GM19193 (cell line): ENCODE results near the gene CNTN6.

Experiments used
- POLR2A ChIP-seq: IDR thresholded peaks from 4 replicates; pipeline ENCODE4 v1.6.1; 2011; ENCODE audit not compliant: insufficient read depth, insufficient read length; ENCODE audit errors: extremely low read depth

Gene CNTN6

DNA sequence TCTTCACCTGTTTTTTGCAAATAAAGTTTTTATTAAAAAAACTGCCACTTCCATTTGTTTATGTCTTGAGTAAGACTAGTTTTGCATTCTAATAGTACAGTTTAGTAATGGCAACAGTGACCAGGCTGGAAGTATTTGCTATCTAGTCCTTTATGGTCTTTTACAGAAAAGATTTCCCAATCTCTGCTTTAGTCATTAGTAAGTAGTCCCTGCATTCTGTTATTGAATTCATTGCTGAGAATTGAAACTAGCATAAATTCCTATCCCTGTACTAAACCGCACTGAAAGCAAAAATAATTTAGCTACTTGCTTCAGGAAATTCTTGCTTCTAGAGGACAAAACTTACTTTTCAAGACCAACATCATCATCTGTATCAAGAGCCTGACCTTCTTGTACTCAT is 46.2 kb downstream of the CNTN6 start:
- TF ChIP-seq POLR2A, result no peak

- no peak for TF ChIP-seq POLR2A
Observed at GRCh38 chr3:1147326-1147725, 54.5 kb downstream of the CNTN6 start.

DNA sequence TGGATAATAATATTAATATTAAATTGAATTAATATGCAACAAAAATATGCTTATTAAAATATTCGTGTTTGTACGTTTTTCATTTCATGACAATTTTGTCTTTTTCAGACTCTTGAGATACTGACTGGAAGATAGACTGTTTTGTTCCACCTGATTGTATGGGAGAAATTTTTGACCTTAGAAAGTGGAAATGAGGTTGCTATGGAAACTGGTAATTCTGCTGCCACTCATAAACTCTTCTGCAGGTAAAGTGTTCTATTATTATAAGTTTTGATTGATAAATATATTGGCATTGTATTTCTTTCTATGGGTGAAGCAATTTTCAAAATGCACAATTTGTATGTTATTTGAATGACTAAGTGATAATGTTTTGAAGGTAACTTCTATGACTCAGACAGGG is 55.0 kb downstream of the CNTN6 start:
- TF ChIP-seq POLR2A, result no peak

GRCh38 chr3:1164101-1164500 is 71.3 kb downstream of the CNTN6 start:
- TF ChIP-seq POLR2A, result no peak

- TF ChIP-seq POLR2A, result no peak
Observed at GRCh38 chr3:1171320-1171719, 78.5 kb downstream of the CNTN6 start.

DNA sequence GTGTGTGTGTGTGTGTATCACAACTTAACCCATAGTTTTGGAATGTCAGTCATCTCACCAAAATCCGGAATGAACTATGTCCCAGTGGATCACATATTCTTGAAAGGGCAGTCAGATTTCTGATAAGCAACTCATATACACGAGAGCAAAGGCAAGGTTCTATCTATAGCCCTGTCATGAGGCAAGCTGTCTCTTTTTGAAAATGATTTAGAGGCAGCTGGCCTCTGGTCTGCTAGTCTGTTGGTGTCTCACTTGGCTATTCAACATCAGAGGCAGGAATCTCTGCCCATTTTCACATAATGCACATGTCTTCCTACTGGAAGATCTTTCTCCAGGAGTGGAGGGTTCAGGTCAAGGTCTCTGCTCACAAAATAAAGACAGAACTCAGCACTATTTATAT is 79.8 kb downstream of the CNTN6 start:
- TF ChIP-seq POLR2A, result no peak

DNA sequence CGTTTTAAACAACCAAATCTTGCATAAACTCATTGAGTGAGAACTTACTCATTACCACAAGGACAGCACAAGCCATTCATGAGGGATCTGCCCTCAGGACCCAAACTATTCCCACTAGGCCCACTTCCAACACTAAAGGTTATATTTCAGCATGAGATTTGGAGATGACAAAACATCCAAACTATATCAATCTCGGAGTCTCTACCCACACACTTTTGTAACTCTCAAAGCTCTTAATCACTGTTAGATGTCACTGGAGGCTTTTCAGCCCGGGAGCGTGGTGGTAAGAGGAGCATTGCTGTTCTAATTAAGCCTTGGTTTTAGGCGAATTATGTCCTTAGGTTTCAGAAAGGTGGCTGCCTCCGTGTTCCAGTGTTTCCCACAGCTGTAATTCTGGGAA is 86.3 kb downstream of the CNTN6 start:
- no peak for TF ChIP-seq POLR2A

DNA sequence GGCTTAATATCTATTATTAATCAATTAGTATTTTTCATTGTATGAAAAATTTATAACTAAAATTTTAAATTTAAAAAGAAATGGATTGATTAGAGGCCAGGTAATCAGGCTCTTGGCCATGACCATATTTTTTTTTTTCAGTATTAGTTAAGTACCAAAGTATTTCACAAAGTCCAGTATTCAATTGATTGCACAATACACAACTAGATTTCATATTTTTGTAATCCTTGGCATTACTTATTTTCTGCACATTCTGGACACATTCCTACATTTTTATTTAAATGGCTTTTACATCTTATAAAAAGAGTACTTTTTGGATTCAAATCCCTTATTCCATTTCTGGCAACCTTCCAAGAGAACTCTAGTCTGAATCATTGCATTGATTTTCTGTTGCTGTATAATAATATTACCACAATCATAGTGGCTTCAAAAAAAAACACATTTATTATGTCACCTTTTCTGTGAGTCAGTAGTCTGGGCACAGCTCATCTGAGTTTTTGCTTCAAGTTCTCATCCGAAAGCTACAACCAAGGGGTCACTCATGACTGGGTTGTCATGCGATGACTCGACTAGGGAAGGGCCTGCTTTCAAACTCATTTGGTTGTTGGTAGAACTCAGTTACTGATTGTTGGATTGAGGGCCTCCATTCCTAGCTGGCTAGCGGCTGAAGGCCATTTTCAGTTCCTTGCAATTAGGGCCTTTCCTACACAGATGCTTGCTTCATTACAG is 90.7 kb downstream of the CNTN6 start:
- TF ChIP-seq POLR2A, result no peak

DNA sequence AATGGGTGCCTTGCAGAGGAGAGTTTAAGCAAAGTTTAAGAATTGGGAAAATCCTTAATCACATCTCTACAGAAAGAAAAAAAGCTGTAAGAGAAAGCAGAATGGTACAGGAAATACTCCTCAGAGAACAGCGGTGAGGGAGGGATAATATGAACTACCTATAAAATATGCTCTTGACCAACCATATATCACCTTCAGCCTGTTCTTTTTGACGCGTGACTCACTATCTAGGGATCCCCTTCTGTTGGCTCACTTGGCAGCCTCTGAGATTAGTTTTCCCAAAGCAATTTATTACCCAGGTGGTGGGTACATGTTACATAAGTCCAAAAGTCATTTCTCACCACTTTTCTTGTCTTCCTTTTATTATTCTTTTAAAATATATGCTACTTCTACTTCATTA is 97.7 kb downstream of the CNTN6 start:
- no peak for TF ChIP-seq POLR2A

GRCh38 chr3:1191026-1191425 is 98.2 kb downstream of the CNTN6 start:
- no peak for TF ChIP-seq POLR2A

DNA sequence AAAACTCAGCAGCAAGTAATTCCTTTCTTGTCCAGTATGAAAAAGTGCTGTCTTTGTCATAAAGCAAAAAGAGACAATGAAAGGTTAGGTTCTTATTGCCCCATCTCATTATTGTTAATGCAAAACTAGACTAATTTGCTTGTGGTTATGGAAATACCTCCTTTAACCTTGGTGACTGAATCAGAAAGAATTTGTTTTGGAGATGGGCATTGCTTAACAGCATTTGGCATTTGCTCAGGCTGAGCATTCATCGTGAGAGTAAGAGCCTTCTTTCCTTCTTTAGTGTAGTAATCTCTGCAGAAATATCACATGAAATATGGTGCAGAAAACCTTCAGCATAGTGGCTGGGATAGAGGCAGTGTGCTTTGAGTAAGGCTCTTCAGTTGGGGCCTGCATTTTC is 103.1 kb downstream of the CNTN6 start:
- no peak for TF ChIP-seq POLR2A

DNA sequence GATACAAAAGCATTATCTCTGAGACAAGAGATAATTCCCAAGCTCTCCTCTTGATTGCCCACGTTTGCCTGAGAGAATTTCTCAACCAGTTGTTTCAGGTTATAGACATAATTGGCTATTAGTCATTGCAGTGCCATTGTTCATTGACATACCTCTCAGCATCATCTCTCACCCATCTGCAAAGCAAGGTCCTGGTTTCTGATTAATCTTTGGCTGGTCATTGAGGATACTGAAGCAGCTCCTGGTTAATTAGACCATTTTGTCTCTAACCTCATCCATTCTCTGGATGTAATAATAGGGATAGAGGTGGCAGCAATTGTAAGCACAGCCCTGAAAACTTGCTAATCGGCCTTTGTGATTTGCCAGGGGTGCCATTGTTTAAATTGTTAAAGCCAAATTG is 104.2 kb downstream of the CNTN6 start:
- no peak for TF ChIP-seq POLR2A

GRCh38 chr3:1200371-1200770 is 107.5 kb downstream of the CNTN6 start:
- TF ChIP-seq POLR2A, result no peak

DNA sequence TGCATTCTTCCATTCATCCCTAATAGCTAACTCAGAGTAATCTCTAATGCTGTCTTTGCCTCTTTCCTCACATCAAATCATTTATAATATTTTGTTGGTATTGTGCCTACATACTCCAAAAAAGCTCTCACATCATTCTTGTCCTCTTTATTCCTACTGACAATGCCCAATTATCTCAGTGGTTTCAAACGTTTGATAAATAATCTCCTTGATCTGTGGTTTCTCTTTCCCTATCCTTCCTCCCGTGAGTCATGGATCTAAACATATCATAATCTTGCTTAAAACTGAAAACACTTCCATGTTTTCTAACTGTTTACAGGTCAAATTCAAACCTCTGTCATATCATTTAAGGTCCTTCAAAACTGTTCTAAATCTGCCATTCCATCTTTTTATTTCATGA is 115.1 kb downstream of the CNTN6 start:
- no peak for TF ChIP-seq POLR2A

GRCh38 chr3:1214933-1215332 is 122.1 kb downstream of the CNTN6 start:
- no peak for TF ChIP-seq POLR2A

- no peak for TF ChIP-seq POLR2A
Observed at GRCh38 chr3:1216856-1217255, 124.0 kb downstream of the CNTN6 start.

- TF ChIP-seq POLR2A, result no peak
Observed at GRCh38 chr3:1227111-1227510, 134.3 kb downstream of the CNTN6 start.

DNA sequence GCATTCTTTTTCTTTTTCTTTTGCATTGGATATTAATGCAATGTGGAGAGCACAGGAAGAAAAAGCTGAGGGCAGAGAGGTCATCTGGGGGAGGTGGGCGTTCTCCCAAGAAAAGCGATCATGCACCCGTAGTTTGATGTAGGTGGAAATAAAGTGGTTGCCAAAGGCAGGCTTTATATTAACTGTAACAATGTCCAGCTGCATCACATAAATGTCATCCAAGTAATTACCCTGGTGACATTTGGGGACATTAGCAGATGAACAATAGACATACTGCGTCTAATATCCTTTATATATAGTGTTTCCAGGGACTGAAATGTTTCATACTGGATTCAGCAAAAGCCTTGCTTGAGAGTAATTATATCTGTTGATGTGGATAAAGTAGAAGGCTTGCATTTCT is 135.5 kb downstream of the CNTN6 start:
- TF ChIP-seq POLR2A, result no peak

GRCh38 chr3:1230920-1231319 is 138.1 kb downstream of the CNTN6 start:
- no peak for TF ChIP-seq POLR2A
